Stimulated activated naive CD8-positive, alpha-beta T cell treated with anti-CD3 and anti-CD28 coated beads, Interleukin-15, amount 100 ng/mL, for 72 hours (primary cell): ENCODE results near the gene SGPP1.
"Not testable (repeated sequence)": the region's sequence is repeated elsewhere in the genome, so short reads cannot be mapped to it uniquely, and the experiment has no call there.

Source experiments
- ATAC-seq: fragments of 150-1000 bp; cut with Tn5 transposase; 2 replicates; pipeline ENCODE4 v1.10.0; 2021; ENCODE audit warnings: mild to moderate bottlenecking, moderate library complexity
- DNase-seq, 2 donors: peaks; one replicate each; pipeline ENCODE4 v3.0.0; 2021 to 2022
- H3K27ac Mint-ChIP-seq, 2 donors: one replicate each; pipeline ENCODE4 v1.8.0; 2022; ENCODE audit warnings: mild to moderate bottlenecking in 2 of 2, mixed read lengths in 2 of 2, moderate library complexity in 2 of 2
- H3K27me3 Mint-ChIP-seq: one replicate; pipeline ENCODE4 v1.8.0; 2022; ENCODE audit warnings: mixed read lengths
- H3K4me1 Mint-ChIP-seq: one replicate; pipeline ENCODE4 v1.8.0; 2022; ENCODE audit warnings: mild to moderate bottlenecking, mixed read lengths
- H3K4me3 Mint-ChIP-seq, 2 donors: one replicate each; pipeline ENCODE4 v1.8.0; 2022; ENCODE audit warnings: mild to moderate bottlenecking in 2 of 2, mixed read lengths in 2 of 2, moderate library complexity in 1 of 2
- H3K9me3 Mint-ChIP-seq, 2 donors: one replicate each; pipeline ENCODE4 v1.8.0; 2022; ENCODE audit warnings: mixed read lengths in 2 of 2

Gene SGPP1

DNA sequence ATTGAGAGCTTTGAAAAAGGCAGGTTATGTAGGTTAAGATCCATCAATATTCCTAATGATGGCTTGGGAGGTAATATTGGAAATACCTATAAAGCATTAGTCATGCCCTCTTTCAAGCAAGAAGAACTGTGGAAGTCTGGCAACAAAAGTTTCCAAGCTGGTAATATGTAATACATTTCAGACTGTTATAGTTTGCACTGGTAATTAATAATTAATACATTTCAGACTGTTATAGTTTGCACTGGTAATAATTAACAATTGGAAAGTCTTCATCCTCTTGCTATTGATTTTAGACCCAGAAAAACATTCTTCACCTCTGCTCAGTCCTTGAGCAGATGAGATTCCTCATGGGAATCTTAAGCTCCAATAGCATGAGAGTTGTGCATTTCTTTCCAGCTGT, 57.2 kb downstream of the SGPP1 start:
- Mint-ChIP-seq H3K27ac (no peak overlapping the region), H3K4me1 (no peaks in the 10 kb centered on the region), H3K4me3 (no peak overlapping the region), H3K9me3 (no peaks in the 10 kb centered on the region), H3K27me3 (no peaks in the 10 kb centered on the region)
- ATAC-seq (no peak), DNase-seq (no peak)

GRCh38 chr14:63666335-63666734, 61.5 kb downstream of the SGPP1 start:
- Mint-ChIP-seq H3K27me3 (no peaks in the 10 kb centered on the region), H3K4me3 (no peak overlapping the region), H3K9me3 (no peaks in the 10 kb centered on the region), H3K4me1 (no peaks in the 10 kb centered on the region), H3K27ac (no peak overlapping the region)
- no peak for DNase-seq
- ATAC-seq: no peak

GRCh38 chr14:63663428-63664341, 64.2 kb downstream of the SGPP1 start:
- DNase-seq (no peak), ATAC-seq (no peak)
- Mint-ChIP-seq H3K9me3 (no peaks in the 10 kb centered on the region), H3K4me1 (no peaks in the 10 kb centered on the region), H3K4me3 (no peak overlapping the region), H3K27me3 (no peaks in the 10 kb centered on the region), H3K27ac (no peak overlapping the region)

DNA sequence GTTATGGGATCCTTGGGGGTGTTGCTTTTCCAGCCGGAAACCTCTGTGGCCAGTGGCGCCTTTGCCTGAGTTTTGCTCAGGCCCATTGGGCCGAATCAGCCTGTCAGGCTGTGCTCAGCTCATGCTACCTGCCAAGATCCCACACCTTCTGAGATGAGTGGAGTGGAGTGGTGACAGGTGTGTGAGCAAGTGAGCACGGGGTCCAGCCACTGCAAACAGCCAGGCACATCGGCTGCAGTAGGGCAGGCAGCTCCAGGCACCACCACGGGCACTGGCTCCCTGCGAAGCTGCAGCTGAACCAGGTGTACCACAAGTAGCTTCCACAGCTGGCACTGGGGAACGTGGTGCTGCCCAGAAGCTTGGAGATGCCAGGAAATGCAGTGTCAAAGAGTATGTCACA, 65.1 kb downstream of the SGPP1 start:
- Mint-ChIP-seq H3K4me3 (no peak overlapping the region), H3K9me3 (no peaks in the 10 kb centered on the region), H3K27me3 (no peaks in the 10 kb centered on the region), H3K4me1 (no peaks in the 10 kb centered on the region), H3K27ac (no peak overlapping the region)
- DNase-seq (no peak), ATAC-seq (no peak)

DNA sequence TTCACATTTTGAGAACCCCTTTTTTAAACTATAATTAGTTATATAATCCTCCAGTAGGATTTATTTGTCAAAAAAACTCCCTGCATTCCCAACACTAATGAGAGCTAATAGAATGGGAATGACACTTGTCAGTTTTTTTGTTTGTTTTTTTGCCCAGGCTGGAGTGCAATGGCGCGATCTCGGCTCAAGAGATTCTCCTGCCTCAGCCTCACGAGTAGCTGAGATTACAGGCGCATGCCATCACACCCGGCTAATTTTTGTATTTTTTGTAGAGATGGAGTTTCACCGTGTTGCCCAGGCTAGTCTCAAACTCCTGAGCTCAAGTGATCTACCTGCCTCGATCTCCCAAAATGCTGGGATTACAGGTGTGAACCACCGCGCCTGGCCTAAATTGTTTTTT, 66.0 kb downstream of the SGPP1 start:
- H3K9me3 Mint-ChIP-seq, H3K4me3 Mint-ChIP-seq, ATAC-seq, H3K27ac Mint-ChIP-seq, H3K4me1 Mint-ChIP-seq, DNase-seq, H3K27me3 Mint-ChIP-seq: not testable (repeated sequence)

DNA sequence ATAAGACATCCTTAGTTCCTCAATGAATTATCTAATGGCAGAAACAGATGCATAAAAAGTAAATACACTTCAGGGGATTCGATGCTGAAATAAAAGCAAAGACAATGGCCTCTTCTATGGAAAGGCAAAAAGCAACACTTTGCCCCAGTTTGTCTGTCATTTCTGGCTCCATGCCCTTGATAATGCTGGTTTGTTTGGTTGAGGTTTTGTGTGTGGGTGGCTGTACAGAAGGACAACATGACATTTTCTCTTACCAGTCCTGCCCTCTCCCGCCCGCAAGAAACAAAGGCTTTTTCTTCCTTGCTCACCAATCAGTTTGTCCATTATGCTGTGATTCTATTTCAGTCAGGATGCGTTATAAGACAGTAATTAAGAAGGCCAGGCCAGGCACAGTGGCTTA, 68.1 kb downstream of the SGPP1 start:
- no peaks in the 10 kb centered on the region for H3K4me1 Mint-ChIP-seq
- peak overlapping the region in 1 of 2 donors; percentile 57 for H3K27ac Mint-ChIP-seq
- H3K9me3 Mint-ChIP-seq: no peaks in the 10 kb centered on the region
- DNase-seq (no peak), ATAC-seq (no peak)
- H3K27me3 Mint-ChIP-seq: no peaks in the 10 kb centered on the region
- H3K4me3 Mint-ChIP-seq: no peak overlapping the region

DNA sequence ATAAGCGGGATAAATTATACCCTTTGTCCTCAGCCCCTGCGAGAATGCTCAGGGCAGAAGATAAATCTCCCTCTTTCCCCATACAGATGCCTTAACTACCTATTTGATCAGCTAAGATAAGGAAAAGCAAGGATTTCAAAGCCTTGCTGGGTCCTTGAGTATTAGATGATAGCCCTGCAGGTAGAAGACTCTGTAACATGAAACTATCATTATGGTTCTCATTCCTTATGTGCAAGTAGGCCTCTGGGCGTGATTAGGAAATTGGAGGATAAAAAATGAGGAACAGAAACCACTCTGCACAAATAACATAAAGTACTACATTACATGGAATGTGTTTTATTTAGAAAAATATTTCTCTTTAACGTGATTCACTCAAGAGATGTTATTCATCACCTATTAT, 71.7 kb downstream of the SGPP1 start:
- no peak for ATAC-seq
- H3K27ac Mint-ChIP-seq: no peak overlapping the region

GRCh38 chr14:63654936-63655335, 72.9 kb downstream of the SGPP1 start:
- peaks cover 19% of the 10 kb centered on the region for H3K4me1 Mint-ChIP-seq
- ATAC-seq: no peak
- DNase-seq: no peak
- no peak overlapping the region for H3K4me3 Mint-ChIP-seq
- H3K9me3 Mint-ChIP-seq: no peaks in the 10 kb centered on the region
- no peaks in the 10 kb centered on the region for H3K27me3 Mint-ChIP-seq
- no peak overlapping the region for H3K27ac Mint-ChIP-seq

More for the DNA sequence above, 71.7 kb downstream of the SGPP1 start:
- Mint-ChIP-seq H3K4me3 (no peak overlapping the region), H3K4me1 (peaks cover 8% of the 10 kb centered on the region), H3K27me3 (no peaks in the 10 kb centered on the region), H3K9me3 (no peaks in the 10 kb centered on the region)
- DNase-seq: no peak

- no peaks in the 10 kb centered on the region for H3K27me3 Mint-ChIP-seq
- H3K27ac Mint-ChIP-seq: peak overlapping the region in 1 of 2 donors; percentile 80
- no peaks in the 10 kb centered on the region for H3K9me3 Mint-ChIP-seq
- DNase-seq (no peak), ATAC-seq (no peak)
- peaks cover 24% of the 10 kb centered on the region for H3K4me1 Mint-ChIP-seq
- no peak overlapping the region for H3K4me3 Mint-ChIP-seq
Observed at GRCh38 chr14:63654346-63654745, 73.5 kb downstream of the SGPP1 start.

- no peaks in the 10 kb centered on the region for H3K27me3 Mint-ChIP-seq
- no peaks in the 10 kb centered on the region for H3K9me3 Mint-ChIP-seq
- no peak overlapping the region for H3K4me3 Mint-ChIP-seq
- ATAC-seq (peak; percentile 50), DNase-seq (peak in 1 of 2 donors; percentile 23)
- H3K27ac Mint-ChIP-seq: peak overlapping the region in 1 of 2 donors; percentile 92
- peaks cover 35% of the 10 kb centered on the region for H3K4me1 Mint-ChIP-seq
Observed at GRCh38 chr14:63652406-63652805, 75.5 kb downstream of the SGPP1 start.

DNA sequence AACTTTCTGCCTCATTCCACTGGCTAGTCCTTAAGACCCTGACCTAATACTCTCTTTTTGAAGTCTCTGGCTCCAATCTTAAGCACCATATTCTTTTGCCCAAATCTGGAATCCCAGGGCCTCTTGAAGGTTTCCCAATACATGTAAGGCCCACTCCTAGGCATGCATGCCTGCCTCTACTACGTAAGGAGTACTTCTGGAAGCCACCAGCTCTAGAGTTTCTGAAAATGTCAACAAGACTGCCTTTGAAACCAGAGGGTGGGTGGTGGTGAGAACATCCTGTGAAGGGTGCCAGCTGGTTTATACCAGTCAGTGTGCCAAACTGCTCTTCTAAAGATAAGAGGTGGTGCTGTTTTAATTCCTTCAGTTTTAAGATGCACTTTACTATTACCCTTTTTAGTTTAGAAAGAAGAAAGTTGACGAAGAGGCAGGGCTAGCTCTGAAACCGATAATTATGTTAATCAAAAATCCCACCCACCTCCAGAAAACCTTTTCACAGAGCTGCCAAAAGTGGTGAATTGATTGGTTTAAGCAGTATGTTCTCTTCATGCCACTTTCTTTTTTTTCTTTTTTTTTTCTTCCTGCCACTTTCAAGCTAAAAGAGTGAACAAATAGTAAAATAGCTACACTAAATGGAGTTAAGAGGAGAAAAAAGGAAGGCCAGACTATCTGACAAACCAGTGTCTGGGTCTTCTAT, 77.5 kb downstream of the SGPP1 start:
- DNase-seq: peak; percentile 23 to 54
- peak overlapping the region; percentile 62 to 72 for H3K4me3 Mint-ChIP-seq
- H3K9me3 Mint-ChIP-seq: no peaks in the 10 kb centered on the region
- peak overlapping the region; percentile 97 for H3K27ac Mint-ChIP-seq
- ATAC-seq: peak; percentile 95
- no peaks in the 10 kb centered on the region for H3K27me3 Mint-ChIP-seq
- H3K4me1 Mint-ChIP-seq: peaks cover 39% of the 10 kb centered on the region

GRCh38 chr14:63647696-63648410, 80.0 kb downstream of the SGPP1 start:
- Mint-ChIP-seq H3K9me3 (no peaks in the 10 kb centered on the region), H3K27ac (no peak overlapping the region), H3K27me3 (no peaks in the 10 kb centered on the region), H3K4me1 (peaks cover 48% of the 10 kb centered on the region), H3K4me3 (no peak overlapping the region)
- ATAC-seq (no peak), DNase-seq (no peak)

DNA sequence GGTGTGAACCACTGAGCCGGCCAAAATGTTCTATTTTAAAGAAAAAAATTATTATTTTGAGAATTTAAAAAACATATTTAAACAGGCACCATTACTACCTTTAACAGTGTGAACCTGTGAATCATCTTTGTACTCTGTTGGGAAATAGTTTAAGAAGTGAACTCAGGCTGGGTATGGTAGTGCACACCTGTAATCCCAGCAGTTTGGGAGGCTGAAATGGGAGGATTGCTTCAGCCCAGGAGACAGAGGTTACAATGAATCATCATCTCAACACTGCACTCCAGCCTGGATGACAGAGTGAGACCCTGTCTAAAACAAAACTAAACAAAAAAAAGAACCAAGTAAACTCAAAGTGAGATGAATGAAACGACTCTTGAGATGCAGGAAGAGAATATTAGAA, 83.1 kb downstream of the SGPP1 start:
- no peak overlapping the region for H3K27ac Mint-ChIP-seq
- peaks cover 37% of the 10 kb centered on the region for H3K4me1 Mint-ChIP-seq
- no peak overlapping the region for H3K4me3 Mint-ChIP-seq
- DNase-seq: no peak
- no peaks in the 10 kb centered on the region for H3K9me3 Mint-ChIP-seq
- no peak for ATAC-seq
- no peaks in the 10 kb centered on the region for H3K27me3 Mint-ChIP-seq

DNA sequence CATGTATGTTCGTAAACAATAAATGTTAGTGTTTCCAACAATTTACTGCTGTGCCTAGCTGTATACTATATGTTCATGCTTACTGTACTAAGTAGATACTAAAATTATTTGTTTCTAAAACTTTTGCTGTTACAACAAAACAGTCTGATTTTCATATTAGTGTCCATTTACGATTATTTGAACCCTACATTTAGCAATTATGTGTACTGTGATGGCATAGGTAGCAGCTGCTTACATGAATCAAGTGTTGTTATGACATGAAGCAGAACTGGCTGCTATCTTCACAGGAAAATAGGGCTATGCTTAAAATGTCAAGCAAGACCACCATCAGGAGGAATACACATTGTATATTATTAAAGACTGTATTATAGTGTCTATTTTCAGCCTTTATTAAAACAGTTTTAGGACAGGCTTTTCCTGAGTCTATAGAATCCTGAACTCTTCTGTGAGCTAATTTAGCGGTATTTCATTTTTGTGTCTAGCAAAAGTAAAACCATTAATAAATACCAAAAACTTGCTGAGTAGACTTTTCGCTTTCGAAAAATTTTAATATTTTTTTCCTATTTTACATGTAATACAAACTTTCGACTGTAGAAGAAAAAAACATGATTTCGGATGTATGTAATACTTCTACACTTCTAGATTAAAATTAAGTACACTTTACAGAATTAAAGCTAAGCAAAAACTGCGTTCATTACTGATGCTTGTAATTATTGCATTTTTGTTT, 85.0 kb downstream of the SGPP1 start:
- no peak for DNase-seq
- no peaks in the 10 kb centered on the region for H3K9me3 Mint-ChIP-seq
- peak overlapping the region in 1 of 2 donors; percentile 95 for H3K27ac Mint-ChIP-seq
- H3K4me3 Mint-ChIP-seq: peak overlapping the region; percentile 87 to 95
- ATAC-seq: no peak
- H3K4me1 Mint-ChIP-seq: peaks cover 46% of the 10 kb centered on the region
- H3K27me3 Mint-ChIP-seq: no peaks in the 10 kb centered on the region

DNA sequence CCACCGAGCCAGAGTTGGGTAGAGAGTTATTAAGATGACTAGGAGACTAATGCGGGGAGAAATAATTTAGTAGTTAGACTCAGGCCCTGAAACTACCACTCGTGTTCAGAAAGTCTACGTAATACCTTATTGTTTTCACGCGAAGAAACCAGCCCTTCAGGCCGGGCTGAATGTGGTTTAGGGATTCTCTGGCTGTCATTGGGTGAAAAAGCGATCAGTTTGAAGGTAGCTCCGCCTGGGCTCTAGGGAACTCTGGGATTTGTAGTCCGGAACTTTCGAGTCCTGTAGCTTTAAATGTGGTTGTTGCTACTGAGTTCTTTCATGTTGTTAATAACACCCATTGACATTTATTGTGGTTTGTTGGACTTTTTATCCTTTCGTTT, 85.6 kb downstream of the SGPP1 start:
- Mint-ChIP-seq H3K9me3 (peaks cover under 1% of the 10 kb centered on the region in 2 donors), H3K4me3 (peak overlapping the region; percentile 87 to 95), H3K27me3 (no peaks in the 10 kb centered on the region), H3K4me1 (peaks cover 44% of the 10 kb centered on the region), H3K27ac (peak overlapping the region; percentile 82 to 95)
- ATAC-seq (peak; percentile 79), DNase-seq (peak; percentile 80 to 87)
